Measurements from ENCODE around the gene ZNF606.

ZNF606 gene

GRCh38 chr19:58000677-58001076 is 1.9 kb downstream of the ZNF606 start:
- Mint-ChIP-seq H3K36me3 (peaks cover 67 to 87% of the 10 kb centered on the region in 2 donors), H3K27ac (peak overlapping the region; percentile 83)

DNA sequence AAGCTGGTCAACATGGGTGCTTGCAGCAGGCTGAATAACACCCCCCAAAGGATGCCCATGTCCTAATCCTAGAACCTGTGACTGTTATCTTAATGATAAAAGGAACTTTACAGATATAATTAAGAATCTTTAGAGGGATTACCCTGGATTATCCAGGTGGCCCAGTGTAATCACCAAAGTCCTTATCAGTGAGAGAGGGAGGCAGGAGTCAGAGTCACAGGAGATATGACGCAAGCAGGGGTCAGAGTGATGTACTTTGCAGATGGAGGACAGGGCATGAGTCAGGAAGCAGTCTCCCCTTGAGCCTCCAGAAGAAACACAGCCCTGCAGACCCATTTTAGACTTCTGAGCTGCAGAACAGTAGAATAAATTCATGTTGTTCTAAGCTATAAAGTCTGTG is 9.8 kb downstream of the ZNF606 start:
- ATAC-seq (replicated peaks) (no peak), DNase-seq (no peak)
- H3K4me1 Mint-ChIP-seq: peaks cover 0 to 2% of the 10 kb centered on the region in 2 donors
- H3K4me3 Mint-ChIP-seq: no peak overlapping the region
- H3K27me3 Mint-ChIP-seq: no peaks in the 10 kb centered on the region
- H3K27ac Mint-ChIP-seq: no peak overlapping the region
- H3K36me3 Mint-ChIP-seq: peaks cover 72 to 95% of the 10 kb centered on the region in 2 donors
- peaks cover 35 to 41% of the 10 kb centered on the region in 2 donors for H3K9me3 Mint-ChIP-seq

More at GRCh38 chr19:58000677-58001076, 1.9 kb downstream of the ZNF606 start:
- DNase-seq (no peak), ATAC-seq (replicated peaks) (no peak)
- Mint-ChIP-seq H3K4me3 (peak overlapping the region in 1 of 2 donors; percentile 95), H3K4me1 (peaks cover 24 to 51% of the 10 kb centered on the region in 2 donors), H3K9me3 (peaks cover 19 to 20% of the 10 kb centered on the region in 2 donors), H3K27me3 (no peaks in the 10 kb centered on the region)

GRCh38 chr19:57978586-57979289 is 23.9 kb downstream of the ZNF606 start:
- Mint-ChIP-seq H3K9me3 (peaks cover 41 to 45% of the 10 kb centered on the region in 2 donors), H3K27ac (no peak overlapping the region), H3K27me3 (no peaks in the 10 kb centered on the region), H3K36me3 (peaks cover 90 to 96% of the 10 kb centered on the region in 2 donors), H3K4me3 (no peak overlapping the region), H3K4me1 (peaks cover 0 to 2% of the 10 kb centered on the region in 2 donors)
- ATAC-seq (replicated peaks) (no peak), DNase-seq (no peak)

DNA sequence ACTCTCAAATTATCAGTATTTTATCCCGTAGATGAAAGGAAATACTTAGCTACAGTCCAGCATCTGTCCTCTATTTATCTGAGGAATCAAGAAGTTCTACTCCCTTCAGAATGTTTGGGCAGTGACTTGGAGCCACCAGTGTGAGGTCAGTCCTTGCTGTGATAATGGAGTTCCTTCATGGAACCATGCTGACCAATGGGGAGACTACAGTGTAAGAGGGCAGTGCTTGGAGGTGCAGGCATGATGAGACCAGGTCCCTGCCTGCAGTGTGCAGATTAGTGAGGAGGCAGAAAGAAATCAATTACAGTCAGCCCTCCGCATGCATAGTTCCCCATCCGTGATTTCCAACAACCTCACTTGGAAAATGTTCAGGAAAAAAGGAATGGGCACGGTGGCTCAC is 28.2 kb downstream of the ZNF606 start, which contains the start of gene C19orf18:
Gene C19orf18, minus strand, starts transcription at position 101 of the 400 bp plus-strand sequence. CDS start 102 bp downstream, outside the sequence.
- Mint-ChIP-seq H3K9me3 (peaks cover 42 to 47% of the 10 kb centered on the region in 2 donors), H3K27me3 (no peaks in the 10 kb centered on the region), H3K27ac (peak within 1 kb of the TSS; percentile 21), H3K4me3 (no peak within 1 kb of the TSS), H3K4me1 (peaks cover 0 to 2% of the 10 kb centered on the region in 2 donors), H3K36me3 (peaks cover 73 to 80% of the 10 kb centered on the region in 2 donors)
- no peak for DNase-seq
- no peak for ATAC-seq (replicated peaks)

DNA sequence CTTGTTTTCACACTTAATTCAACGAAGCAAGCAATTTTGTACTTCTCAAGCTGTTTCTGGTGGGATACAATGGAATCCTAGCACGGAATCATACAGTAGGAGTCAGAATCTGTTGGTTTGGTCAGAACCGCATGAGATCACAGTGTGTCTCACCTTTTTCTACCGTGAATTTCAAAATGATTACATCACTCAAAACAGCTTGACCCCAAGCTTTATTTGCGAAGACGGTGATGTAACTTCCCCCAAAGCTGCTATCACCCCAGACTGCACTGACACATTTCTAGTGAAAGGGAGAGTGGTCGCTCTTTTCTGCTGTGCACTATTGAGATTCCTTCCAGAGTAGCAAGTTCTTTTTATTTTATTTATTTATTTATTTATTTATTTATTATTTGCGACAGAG is 37.9 kb downstream of the ZNF606 start:
- no peaks in the 10 kb centered on the region for H3K27me3 Mint-ChIP-seq
- DNase-seq (no peak), ATAC-seq (replicated peaks) (no peak)
- no peak overlapping the region for H3K27ac Mint-ChIP-seq
- H3K9me3 Mint-ChIP-seq: peaks cover 18 to 19% of the 10 kb centered on the region in 2 donors
- no peak overlapping the region for H3K4me3 Mint-ChIP-seq
- peaks cover 40 to 48% of the 10 kb centered on the region in 2 donors for H3K36me3 Mint-ChIP-seq
- no peaks in the 10 kb centered on the region for H3K4me1 Mint-ChIP-seq

DNA sequence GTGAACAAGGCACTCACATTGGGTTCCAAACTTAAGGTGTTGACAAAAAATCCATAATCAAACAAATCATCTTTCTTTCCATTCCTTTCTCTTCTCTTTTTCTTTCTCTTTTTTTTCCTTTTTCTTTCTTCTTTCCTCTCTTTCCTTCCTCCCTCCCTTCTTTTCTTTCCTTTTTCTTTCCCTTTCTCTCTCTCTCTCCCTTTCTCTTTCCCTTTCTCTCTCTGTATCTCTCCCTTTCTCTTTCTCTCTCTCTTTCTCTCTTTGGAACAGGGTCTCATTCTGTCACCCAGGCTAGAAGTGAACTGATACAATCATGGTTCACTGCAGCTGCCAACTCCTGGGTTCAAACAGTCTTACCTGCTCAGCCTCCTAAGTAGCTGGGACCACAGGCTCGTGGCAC is 40.8 kb downstream of the ZNF606 start:
- Mint-ChIP-seq H3K9me3 (peaks cover 14 to 16% of the 10 kb centered on the region in 2 donors), H3K4me1 (no peaks in the 10 kb centered on the region), H3K27me3 (no peaks in the 10 kb centered on the region), H3K4me3 (no peak overlapping the region), H3K27ac (no peak overlapping the region), H3K36me3 (peaks cover 28 to 43% of the 10 kb centered on the region in 2 donors)
- DNase-seq: no peak
- ATAC-seq (replicated peaks): no peak

- Mint-ChIP-seq H3K27me3 (peaks cover 0 to 13% of the 10 kb centered on the region in 2 donors), H3K4me3 (no peak overlapping the region), H3K36me3 (peaks cover 11 to 23% of the 10 kb centered on the region in 2 donors), H3K9me3 (peaks cover 18 to 22% of the 10 kb centered on the region in 2 donors), H3K4me1 (no peaks in the 10 kb centered on the region), H3K27ac (no peak overlapping the region)
- ATAC-seq (replicated peaks) (no peak), DNase-seq (no peak)
Measured at GRCh38 chr19:57954996-57955395, 47.6 kb downstream of the ZNF606 start.

- Mint-ChIP-seq H3K4me3 (no peak overlapping the region), H3K27me3 (peaks cover 0 to 12% of the 10 kb centered on the region in 2 donors), H3K9me3 (peaks cover 11 to 19% of the 10 kb centered on the region in 2 donors), H3K4me1 (peaks cover 17 to 21% of the 10 kb centered on the region in 2 donors), H3K36me3 (peaks cover 10 to 23% of the 10 kb centered on the region in 2 donors), H3K27ac (no peak overlapping the region)
- ATAC-seq (replicated peaks) (no peak), DNase-seq (no peak)
Measured at GRCh38 chr19:57949702-57950101, 52.9 kb downstream of the ZNF606 start.

DNA sequence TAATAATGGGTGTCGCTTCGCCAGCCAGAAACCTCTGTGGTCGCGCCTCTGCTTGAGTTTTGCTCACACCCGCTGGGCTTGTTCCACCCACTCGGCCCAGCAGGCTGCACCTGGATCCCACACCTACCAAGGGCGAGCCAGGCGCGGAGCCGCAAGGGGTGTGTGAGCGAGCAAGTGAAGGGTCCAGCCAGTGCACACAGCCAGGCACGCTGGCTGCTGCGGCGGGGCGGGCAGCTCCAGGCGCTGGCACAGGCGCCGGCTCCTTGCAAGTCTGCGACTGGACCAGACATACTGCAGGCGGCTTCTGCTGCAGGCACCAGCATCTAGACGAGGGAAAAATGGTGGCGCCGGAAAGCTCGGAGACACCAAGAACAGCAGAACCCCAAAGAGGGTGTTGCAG is 53.3 kb downstream of the ZNF606 start:
- DNase-seq (no peak), ATAC-seq (replicated peaks) (no peak)
- Mint-ChIP-seq H3K9me3 (peaks cover 12 to 20% of the 10 kb centered on the region in 2 donors), H3K27ac (no peak overlapping the region), H3K4me1 (peaks cover 19 to 25% of the 10 kb centered on the region in 2 donors), H3K4me3 (no peak overlapping the region), H3K27me3 (peaks cover 0 to 8% of the 10 kb centered on the region in 2 donors), H3K36me3 (peaks cover 14 to 27% of the 10 kb centered on the region in 2 donors)

DNA sequence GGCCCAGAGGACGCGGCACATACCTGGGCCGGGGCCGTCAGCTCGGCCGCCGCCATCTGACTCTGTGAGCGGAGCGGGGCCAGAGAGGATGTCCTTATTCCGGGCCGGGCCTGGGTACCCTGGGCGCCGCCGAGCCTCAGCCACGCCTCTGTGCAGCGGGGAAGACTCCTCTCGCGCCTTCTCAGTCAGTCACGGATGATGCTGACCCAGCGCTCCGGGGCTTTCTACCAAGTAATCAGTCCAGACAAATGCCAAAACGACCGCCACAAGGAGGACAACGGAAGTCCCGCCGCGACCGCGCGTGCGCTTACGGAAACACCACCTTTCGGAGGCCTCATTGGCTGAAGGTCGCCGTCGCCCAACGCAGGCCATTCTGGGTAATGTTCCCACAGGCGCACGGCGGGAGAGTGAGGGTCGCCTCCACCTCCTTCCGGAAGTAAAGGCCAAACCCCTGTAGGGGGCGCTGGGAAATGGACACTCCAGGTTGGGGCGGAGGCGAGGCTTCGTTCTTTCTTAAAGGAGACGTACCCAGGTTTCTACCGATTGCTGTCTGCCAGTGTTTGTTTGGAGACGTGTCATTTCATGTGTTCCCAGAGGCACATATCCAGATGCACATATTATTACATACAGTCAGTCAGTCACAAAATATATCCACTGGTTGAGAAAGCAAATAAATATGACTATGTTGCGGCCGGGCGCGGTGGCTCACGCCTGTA is 55.0 kb downstream of the ZNF606 start, which contains the start of gene ZNF256:
Gene ZNF256, minus strand, starts transcription at position 288 of the 716 bp plus-strand sequence. Its CDS starts 232 bp downstream, at position 56.
- Mint-ChIP-seq H3K27me3 (no peaks in the 10 kb centered on the region), H3K36me3 (peaks cover 31 to 39% of the 10 kb centered on the region in 2 donors), H3K27ac (peak within 1 kb of the TSS; percentile 94), H3K9me3 (peaks cover 23 to 35% of the 10 kb centered on the region in 2 donors), H3K4me1 (peaks cover 27 to 41% of the 10 kb centered on the region in 2 donors), H3K4me3 (peak within 1 kb of the TSS; percentile 95 to 98)
- DNase-seq: peak; percentile 96
- peak; percentile 98 to 99 for ATAC-seq (replicated peaks)

DNA sequence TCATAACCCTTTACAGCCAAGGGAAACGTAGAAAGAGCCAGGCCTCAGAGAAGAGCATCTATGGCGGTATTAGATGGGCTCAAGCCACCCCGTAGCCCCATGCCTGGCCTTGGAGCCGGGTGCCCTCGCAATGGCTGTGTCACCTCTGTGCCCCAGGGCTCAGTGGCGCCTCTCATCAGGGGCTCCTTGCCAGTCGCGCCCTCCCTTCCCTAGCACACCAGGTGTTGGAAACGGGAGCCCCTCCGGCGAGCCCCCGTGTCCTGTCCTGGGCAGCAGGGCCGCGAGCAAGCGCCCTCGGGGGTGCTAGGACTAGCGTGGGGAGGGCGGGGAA is 55.6 kb downstream of the ZNF606 start:
- peaks cover 27 to 41% of the 10 kb centered on the region in 2 donors for H3K4me1 Mint-ChIP-seq
- H3K27me3 Mint-ChIP-seq: no peaks in the 10 kb centered on the region
- DNase-seq (no peak), ATAC-seq (replicated peaks) (peak; percentile 0 to 16)
- H3K4me3 Mint-ChIP-seq: peak overlapping the region; percentile 95 to 98
- peak overlapping the region; percentile 94 for H3K27ac Mint-ChIP-seq
- H3K36me3 Mint-ChIP-seq: peaks cover 37 to 45% of the 10 kb centered on the region in 2 donors
- H3K9me3 Mint-ChIP-seq: peaks cover 28 to 38% of the 10 kb centered on the region in 2 donors

- Mint-ChIP-seq H3K27me3 (no peaks in the 10 kb centered on the region), H3K9me3 (peaks cover 32 to 43% of the 10 kb centered on the region in 2 donors), H3K36me3 (peaks cover 44 to 52% of the 10 kb centered on the region in 2 donors), H3K4me1 (peaks cover 27 to 41% of the 10 kb centered on the region in 2 donors), H3K27ac (peak overlapping the region; percentile 94), H3K4me3 (peak overlapping the region; percentile 95 to 98)
- DNase-seq (no peak), ATAC-seq (replicated peaks) (no peak)
Measured at GRCh38 chr19:57946316-57946715, 56.3 kb downstream of the ZNF606 start.

- DNase-seq (no peak), ATAC-seq (replicated peaks) (no peak)
- Mint-ChIP-seq H3K36me3 (peaks cover 74 to 90% of the 10 kb centered on the region in 2 donors), H3K9me3 (peaks cover 41 to 43% of the 10 kb centered on the region in 2 donors), H3K4me1 (peaks cover 25 to 38% of the 10 kb centered on the region in 2 donors), H3K27me3 (no peaks in the 10 kb centered on the region), H3K27ac (no peak overlapping the region), H3K4me3 (no peak overlapping the region)
Measured at GRCh38 chr19:57941593-57941992, 61.0 kb downstream of the ZNF606 start.

GRCh38 chr19:57935731-57936130 is 66.9 kb downstream of the ZNF606 start:
- Mint-ChIP-seq H3K9me3 (peaks cover 11 to 14% of the 10 kb centered on the region in 2 donors), H3K4me3 (peak overlapping the region in 1 of 2 donors; percentile 94), H3K36me3 (peaks cover 58 to 81% of the 10 kb centered on the region in 2 donors), H3K4me1 (peaks cover 15 to 27% of the 10 kb centered on the region in 2 donors), H3K27me3 (no peaks in the 10 kb centered on the region), H3K27ac (no peak overlapping the region)
- ATAC-seq (replicated peaks) (no peak), DNase-seq (no peak)

Data from stimulated activated naive B cell treated with anti-CD40 and anti-IgM and Interleukin-4, amounts not matched to agents 10 μg/mL and 1 μg/mL and 100 μg/mL, for 72 hours (primary cell).